Liver (tissue), 9 donors: ENCODE results near the gene ADPGK. TPM values are rescaled to one million over a fixed set of nuclear protein-coding genes. Genes with fewer than 3 reads are reported as not detected.

ENCODE experiments used
- DNase-seq: peaks from one replicate; pipeline ENCODE4 v3.0.0-alpha.2; 2017; ENCODE audit warnings: low spot score
- H3K27ac ChIP-seq, 2 donors: one replicate each; pipeline ENCODE4 v1.7.0; 2013; ENCODE audit warnings: inconsistent platforms in 2 of 2, low read length in 2 of 2, control low read depth in 1 of 2, low read depth in 1 of 2, mild to moderate bottlenecking in 1 of 2
- H3K27me3 ChIP-seq, 4 donors: one replicate each; pipeline versions ENCODE4 v1.6.1 to v1.7.0; 2013; ENCODE audit warnings: low read length in 3 of 4, inconsistent platforms in 1 of 4, mild to moderate bottlenecking in 1 of 4, moderate library complexity in 1 of 4; ENCODE audit not compliant: control insufficient read depth in 4 of 4, insufficient read depth in 4 of 4
- H3K36me3 ChIP-seq, 4 donors: one replicate each; pipeline versions ENCODE4 v1.6.1 to v1.7.0; 2013; ENCODE audit warnings: low read length in 3 of 4, mild to moderate bottlenecking in 3 of 4, low read depth in 1 of 4, moderate library complexity in 1 of 4; ENCODE audit not compliant: control insufficient read depth in 4 of 4, insufficient read depth in 3 of 4
- H3K4me1 ChIP-seq, 4 donors: one replicate each; pipeline versions ENCODE4 v1.6.1 to v1.7.0; 2013; ENCODE audit warnings: low read length in 3 of 4, mild to moderate bottlenecking in 3 of 4, moderate library complexity in 1 of 4; ENCODE audit not compliant: control insufficient read depth in 4 of 4, insufficient read depth in 4 of 4
- H3K4me3 ChIP-seq, 3 donors: one replicate each; pipeline versions ENCODE4 v1.6.1 to v1.7.0; 2013; ENCODE audit warnings: low read length in 3 of 3, control low read depth in 1 of 3, low read depth in 1 of 3, mild to moderate bottlenecking in 1 of 3
- H3K9ac ChIP-seq, 2 donors: one replicate each; pipeline ENCODE4 v1.7.0; 2013; ENCODE audit warnings: low read length in 2 of 2, mild to moderate bottlenecking in 2 of 2, moderate library complexity in 2 of 2, control low read depth in 1 of 2, low read depth in 1 of 2
- H3K9me3 ChIP-seq, 4 donors: one replicate each; pipeline versions ENCODE4 v1.6.1 to v1.7.0; 2013; ENCODE audit warnings: low read length in 3 of 4; ENCODE audit not compliant: control insufficient read depth in 4 of 4
- EGR1 ChIP-seq, 2 donors: IDR thresholded peaks; 2 replicates each; pipeline ENCODE4 v1.6.1; 2016 to 2018; ENCODE audit warnings: antibody characterized with exemption in 2 of 2, low read depth in 2 of 2
- FOXA1 ChIP-seq: IDR thresholded peaks from 2 replicates; pipeline ENCODE4 v1.6.1; 2016; ENCODE audit warnings: antibody characterized with exemption
- FOXA2 ChIP-seq: IDR thresholded peaks from 2 replicates; pipeline ENCODE4 v1.6.1; 2016; ENCODE audit warnings: antibody characterized with exemption
- GABPA ChIP-seq, 2 donors: IDR thresholded peaks in 1 of 2; conservative IDR thresholded peaks in 1 of 2; 2 replicates each; pipeline ENCODE4 v1.6.1; 2016; ENCODE audit warnings: antibody characterized with exemption in 2 of 2, mild to moderate bottlenecking in 1 of 2, moderate library complexity in 1 of 2
- HNF4A ChIP-seq, 2 donors: conservative IDR thresholded peaks; 2 replicates each; pipeline ENCODE4 v1.6.1; 2016; ENCODE audit warnings: antibody characterized with exemption in 2 of 2, mild to moderate bottlenecking in 2 of 2
- HNF4G ChIP-seq: IDR thresholded peaks from 2 replicates; pipeline ENCODE4 v1.6.1; 2016; ENCODE audit warnings: antibody characterized with exemption
- JUND ChIP-seq, 2 donors: IDR thresholded peaks; 2 replicates each; pipeline ENCODE4 v1.6.1; 2016; ENCODE audit warnings: antibody characterized with exemption in 2 of 2
- NR2F2 ChIP-seq: IDR thresholded peaks from 2 replicates; pipeline ENCODE4 v1.6.1; 2016; ENCODE audit warnings: antibody characterized with exemption
- RAD21 ChIP-seq, 2 donors: IDR thresholded peaks; 2 replicates each; pipeline ENCODE4 v1.6.1; 2016; ENCODE audit warnings: antibody characterized with exemption in 2 of 2, mild to moderate bottlenecking in 2 of 2
- RXRA ChIP-seq, 2 donors: IDR thresholded peaks; 2 replicates each; pipeline ENCODE4 v1.6.1; 2017 to 2018; ENCODE audit warnings: antibody characterized with exemption in 2 of 2, mild to moderate bottlenecking in 1 of 2
- SP1 ChIP-seq: IDR thresholded peaks from 2 replicates; pipeline ENCODE4 v1.6.1; 2018; ENCODE audit warnings: antibody characterized with exemption, mild to moderate bottlenecking
- TAF1 ChIP-seq: conservative IDR thresholded peaks from 2 replicates; pipeline ENCODE4 v1.6.1; 2016; ENCODE audit warnings: antibody characterized with exemption, mild to moderate bottlenecking
- YY1 ChIP-seq: IDR thresholded peaks from 2 replicates; pipeline ENCODE4 v1.6.1; 2016; ENCODE audit warnings: antibody characterized with exemption, mild to moderate bottlenecking
- ZBTB33 ChIP-seq: IDR thresholded peaks from 2 replicates; pipeline ENCODE4 v1.6.1; 2016; ENCODE audit warnings: antibody characterized with exemption
- WGBS: extraction: QIAGEN DNeasy Blood & Tissue Kit; methylation state at CpG from one replicate; pipeline ENCODE4 v1.1.7; 2013; 5-methylcytosine and 5-hydroxymethylcytosine counted together
- polyA plus RNA-seq, 2 donors: library from polyadenylated mRNA; stranded (reverse) in 1 of 2; unstranded in 1 of 2; fragments of 200-250 nt in 1 of 2; fragments of >200 nt in 1 of 2; fragmentation: Nextera tagmentation in 1 of 2; extraction: Ambion mirVana in 1 of 2; gene quantifications; one replicate each; pipeline versions ENCODE4 v1.2.1 to v1.2.3, GENCODE V29; 2013 to 2015
- total RNA-seq, 2 donors: library from RNA; depleted of rRNA; stranded (reverse); fragments of >200 nt; gene quantifications; one replicate each; pipeline ENCODE4 v1.2.3, GENCODE V29; 2014
- TF ChIP-seq, protein P1 (sequence below): IDR thresholded peaks from 2 replicates; pipeline ENCODE4 v1.6.1; 2016; ENCODE audit warnings: antibody characterized with exemption, mild to moderate bottlenecking
- TF ChIP-seq, protein P2 (sequence below): IDR thresholded peaks from 2 replicates; pipeline ENCODE4 v1.6.1; 2016; ENCODE audit warnings: antibody characterized with exemption
- TF ChIP-seq, protein P3 (sequence below): IDR thresholded peaks from 2 replicates; pipeline ENCODE4 v1.6.1; 2016; ENCODE audit warnings: antibody characterized with exemption
- donor health status: healthy.
- donor health status: healthy.
- donor health status: healthy.
- donor health status: healthy.
- donor health status: healthy.

ADPGK gene
- total and polyA plus RNA-seq, 4 donors, result 12.2 to 35.5 (median 20.0) TPM

- Histone ChIP-seq H3K36me3 (peaks cover 0 to 32% (median 22%) of the 10 kb centered on the region in 4 donors), H3K9me3 (no peaks in the 10 kb centered on the region), H3K4me1 (no peaks in the 10 kb centered on the region), H3K4me3 (no peak overlapping the region), H3K9ac (no peak overlapping the region), H3K27me3 (no peaks in the 10 kb centered on the region), H3K27ac (no peak overlapping the region)
- 74% methylated on average over 1 of the region's 1 CpG for WGBS
- DNase-seq, result no peak
- TF ChIP-seq GABPA (IDR thresholded peaks at IDR 0.05 in 1 of 2, conservative IDR thresholded peaks at IDR 0.05 in 1 of 2) (no peak), ZBTB33 (no peak), JUND (IDR thresholded peaks at IDR 0.05) (no peak), YY1 (no peak), EGR1 (IDR thresholded peaks at IDR 0.05; ENCODE audit: low read depth in 2 of 2) (no peak), TAF1 (no peak), FOXA1 (no peak), RAD21 (IDR thresholded peaks at IDR 0.05) (no peak), RXRA (IDR thresholded peaks at IDR 0.05) (no peak), FOXA2 (no peak), SP1 (no peak), HNF4A (conservative IDR thresholded peaks at IDR 0.05) (no peak)
- TF ChIP-seq, protein P1, sequence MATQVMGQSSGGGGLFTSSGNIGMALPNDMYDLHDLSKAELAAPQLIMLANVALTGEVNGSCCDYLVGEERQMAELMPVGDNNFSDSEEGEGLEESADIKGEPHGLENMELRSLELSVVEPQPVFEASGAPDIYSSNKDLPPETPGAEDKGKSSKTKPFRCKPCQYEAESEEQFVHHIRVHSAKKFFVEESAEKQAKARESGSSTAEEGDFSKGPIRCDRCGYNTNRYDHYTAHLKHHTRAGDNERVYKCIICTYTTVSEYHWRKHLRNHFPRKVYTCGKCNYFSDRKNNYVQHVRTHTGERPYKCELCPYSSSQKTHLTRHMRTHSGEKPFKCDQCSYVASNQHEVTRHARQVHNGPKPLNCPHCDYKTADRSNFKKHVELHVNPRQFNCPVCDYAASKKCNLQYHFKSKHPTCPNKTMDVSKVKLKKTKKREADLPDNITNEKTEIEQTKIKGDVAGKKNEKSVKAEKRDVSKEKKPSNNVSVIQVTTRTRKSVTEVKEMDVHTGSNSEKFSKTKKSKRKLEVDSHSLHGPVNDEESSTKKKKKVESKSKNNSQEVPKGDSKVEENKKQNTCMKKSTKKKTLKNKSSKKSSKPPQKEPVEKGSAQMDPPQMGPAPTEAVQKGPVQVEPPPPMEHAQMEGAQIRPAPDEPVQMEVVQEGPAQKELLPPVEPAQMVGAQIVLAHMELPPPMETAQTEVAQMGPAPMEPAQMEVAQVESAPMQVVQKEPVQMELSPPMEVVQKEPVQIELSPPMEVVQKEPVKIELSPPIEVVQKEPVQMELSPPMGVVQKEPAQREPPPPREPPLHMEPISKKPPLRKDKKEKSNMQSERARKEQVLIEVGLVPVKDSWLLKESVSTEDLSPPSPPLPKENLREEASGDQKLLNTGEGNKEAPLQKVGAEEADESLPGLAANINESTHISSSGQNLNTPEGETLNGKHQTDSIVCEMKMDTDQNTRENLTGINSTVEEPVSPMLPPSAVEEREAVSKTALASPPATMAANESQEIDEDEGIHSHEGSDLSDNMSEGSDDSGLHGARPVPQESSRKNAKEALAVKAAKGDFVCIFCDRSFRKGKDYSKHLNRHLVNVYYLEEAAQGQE, result no peak
- TF ChIP-seq, protein P2, sequence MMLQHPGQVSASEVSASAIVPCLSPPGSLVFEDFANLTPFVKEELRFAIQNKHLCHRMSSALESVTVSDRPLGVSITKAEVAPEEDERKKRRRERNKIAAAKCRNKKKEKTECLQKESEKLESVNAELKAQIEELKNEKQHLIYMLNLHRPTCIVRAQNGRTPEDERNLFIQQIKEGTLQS, result no peak
- TF ChIP-seq, protein P3, sequence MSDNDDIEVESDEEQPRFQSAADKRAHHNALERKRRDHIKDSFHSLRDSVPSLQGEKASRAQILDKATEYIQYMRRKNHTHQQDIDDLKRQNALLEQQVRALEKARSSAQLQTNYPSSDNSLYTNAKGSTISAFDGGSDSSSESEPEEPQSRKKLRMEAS, result no peak
Observed at GRCh38 chr15:72740219-72740618, 43.3 kb downstream of the ADPGK start.

DNA sequence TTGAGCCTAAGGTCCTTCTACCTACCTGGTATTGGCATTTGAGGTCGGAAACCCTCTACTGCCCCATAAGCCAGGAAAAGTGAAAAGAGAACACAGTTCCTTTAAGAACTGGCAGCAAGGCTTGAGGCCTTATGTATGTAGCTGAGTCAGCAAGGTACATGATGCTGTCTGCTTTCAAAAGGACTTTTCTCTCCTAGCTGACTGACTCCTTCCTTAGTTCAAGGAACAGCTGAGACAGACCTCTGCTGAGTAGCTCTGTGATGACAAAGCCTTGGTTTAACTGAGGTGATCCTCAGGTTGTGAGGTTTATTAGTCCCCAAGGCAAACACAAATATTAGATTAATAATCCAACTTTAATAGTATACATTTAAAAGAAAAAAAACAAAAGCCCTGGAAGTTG, 45.8 kb downstream of the ADPGK start:
- DNase-seq, result no peak
- no peak overlapping the region for H3K4me3 ChIP-seq
- TF ChIP-seq HNF4G, result no peak
- TF ChIP-seq RXRA (IDR thresholded peaks at IDR 0.05), result no peak
- TF ChIP-seq, protein P1, result no peak
- no peak for TF ChIP-seq JUND (IDR thresholded peaks at IDR 0.05)
- TF ChIP-seq SP1, result no peak
- TF ChIP-seq FOXA1, result no peak
- no peak for TF ChIP-seq GABPA (IDR thresholded peaks at IDR 0.05 in 1 of 2, conservative IDR thresholded peaks at IDR 0.05 in 1 of 2)
- TF ChIP-seq, protein P2, result no peak
- TF ChIP-seq RAD21 (IDR thresholded peaks at IDR 0.05), result no peak
- TF ChIP-seq, protein P3, result no peak
- TF ChIP-seq NR2F2, result no peak
- no peak for TF ChIP-seq HNF4A (conservative IDR thresholded peaks at IDR 0.05)
- TF ChIP-seq YY1, result no peak
- TF ChIP-seq TAF1, result no peak
- no peak for TF ChIP-seq FOXA2
- no peaks in the 10 kb centered on the region for H3K27me3 ChIP-seq
- H3K9ac ChIP-seq, result no peak overlapping the region
- H3K4me1 ChIP-seq, result no peaks in the 10 kb centered on the region
- no peak overlapping the region for H3K27ac ChIP-seq
- H3K9me3 ChIP-seq, result no peaks in the 10 kb centered on the region
- H3K36me3 ChIP-seq, result peaks cover 0 to 40% (median 22%) of the 10 kb centered on the region in 4 donors
- WGBS, result 100% methylated on average over 1 of the region's 1 CpG
